C4-2B (cell line): Measurements from ENCODE around the gene ZBED3.
"Not testable (repeated sequence)": the region's sequence is repeated elsewhere in the genome, so short reads cannot be mapped to it uniquely, and the experiment has no call there.

Source experiments
- H3K27ac ChIP-seq: fragments of 450-650 bp; 2 replicates; pipeline ENCODE4 v1.5.1; 2017
- CTCF ChIP-seq: fragments of 450-650 bp; conservative IDR thresholded peaks from 2 replicates; pipeline ENCODE4 v1.5.1; 2017; ENCODE audit warnings: mild to moderate bottlenecking
- ZFX ChIP-seq: fragments of 450-650 bp; IDR thresholded peaks from 2 replicates; pipeline ENCODE4 v1.6.1; 2017

ZBED3 gene

GRCh38 chr5:77095189-77095588 is 8.1 kb upstream of the ZBED3 start:
- no peak overlapping the region for H3K27ac ChIP-seq
- no peak for TF ChIP-seq CTCF
- TF ChIP-seq ZFX, result no peak

GRCh38 chr5:77087484-77088261 is 588 bp upstream of the ZBED3 start:
- TF ChIP-seq ZFX (no peak), CTCF (no peak)
- H3K27ac ChIP-seq, result peak overlapping the region; percentile 93

- H3K27ac ChIP-seq, result peak overlapping the region; percentile 93
- TF ChIP-seq CTCF (no peak), ZFX (no peak)
Measured at GRCh38 chr5:77086368-77086688, 757 bp downstream of the ZBED3 start.

GRCh38 chr5:77083088-77083487 is 4.0 kb downstream of the ZBED3 start:
- no peak overlapping the region for H3K27ac ChIP-seq
- TF ChIP-seq ZFX (no peak), CTCF (no peak)

- TF ChIP-seq CTCF (no peak), ZFX (no peak)
- H3K27ac ChIP-seq, result no peak overlapping the region
Measured at GRCh38 chr5:77082280-77082679, 4.8 kb downstream of the ZBED3 start.

- no peak for TF ChIP-seq ZFX
- H3K27ac ChIP-seq, result no peak overlapping the region
Measured at GRCh38 chr5:77080905-77081304, 6.2 kb downstream of the ZBED3 start.

GRCh38 chr5:77080479-77080878 is 6.6 kb downstream of the ZBED3 start:
- not testable (repeated sequence) for H3K27ac ChIP-seq

- H3K27ac ChIP-seq, result no peak overlapping the region
Measured at GRCh38 chr5:77077829-77078176, 9.3 kb downstream of the ZBED3 start.

More at GRCh38 chr5:77077829-77078176, 9.3 kb downstream of the ZBED3 start:
- TF ChIP-seq ZFX (no peak), CTCF (peak; percentile 28)
